Epithelial cell of esophagus (primary cell): Measurements from ENCODE around the gene LMAN1.
A peak's percentile ranks its signal among the peaks of the same experiment; 100 is the strongest.

ENCODE experiments used
- DNase-seq: peaks from one replicate; pipeline ENCODE4 v3.0.0; 2010; ENCODE audit warnings: low read depth
- H3K4me3 ChIP-seq: 2 replicates; pipeline ENCODE4 v1.5.1; 2011; ENCODE audit warnings: mild to moderate bottlenecking, low read length, control low read depth
- TF ChIP-seq, protein P1 (sequence below): IDR thresholded peaks from 2 replicates; pipeline ENCODE4 v1.5.1; 2011; ENCODE audit warnings: low read depth, mild to moderate bottlenecking, low read length, control low read depth, inconsistent platforms; ENCODE audit not compliant: insufficient read depth; ENCODE audit errors: missing control alignments

Gene LMAN1

DNA sequence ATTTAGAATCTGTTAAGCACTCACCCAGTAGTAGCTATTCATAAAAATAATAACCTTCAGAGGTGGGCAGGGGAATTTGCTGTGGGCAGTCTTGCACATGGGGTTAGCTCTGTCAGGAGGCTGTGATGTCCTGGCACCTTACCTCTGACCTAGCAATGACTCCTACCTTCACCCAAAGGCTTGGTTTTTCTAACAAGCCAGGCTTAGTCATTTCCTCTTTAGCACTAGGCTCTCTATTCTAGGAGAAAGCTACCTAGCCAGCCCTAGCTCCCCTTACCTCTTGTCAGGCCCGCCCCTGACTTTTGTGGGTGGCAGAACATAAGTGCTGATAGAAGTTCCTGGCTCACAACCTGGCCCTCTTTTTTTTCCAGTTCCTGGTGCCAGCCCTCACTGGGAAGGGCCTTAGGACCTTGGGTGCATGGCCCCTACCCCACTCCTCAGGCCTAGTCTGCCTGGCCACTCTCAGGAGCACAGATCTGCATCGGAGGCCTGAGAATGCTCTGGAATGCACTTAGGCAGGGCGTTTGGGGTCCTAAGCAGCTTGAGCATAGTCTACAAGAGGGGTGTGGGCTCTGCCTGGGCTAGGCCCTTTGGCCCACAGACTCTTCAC, 58.3 kb downstream of the LMAN1 start:
- DNase-seq: peak; percentile 70
- H3K4me3 ChIP-seq: no peak overlapping the region
- TF ChIP-seq, protein P1, sequence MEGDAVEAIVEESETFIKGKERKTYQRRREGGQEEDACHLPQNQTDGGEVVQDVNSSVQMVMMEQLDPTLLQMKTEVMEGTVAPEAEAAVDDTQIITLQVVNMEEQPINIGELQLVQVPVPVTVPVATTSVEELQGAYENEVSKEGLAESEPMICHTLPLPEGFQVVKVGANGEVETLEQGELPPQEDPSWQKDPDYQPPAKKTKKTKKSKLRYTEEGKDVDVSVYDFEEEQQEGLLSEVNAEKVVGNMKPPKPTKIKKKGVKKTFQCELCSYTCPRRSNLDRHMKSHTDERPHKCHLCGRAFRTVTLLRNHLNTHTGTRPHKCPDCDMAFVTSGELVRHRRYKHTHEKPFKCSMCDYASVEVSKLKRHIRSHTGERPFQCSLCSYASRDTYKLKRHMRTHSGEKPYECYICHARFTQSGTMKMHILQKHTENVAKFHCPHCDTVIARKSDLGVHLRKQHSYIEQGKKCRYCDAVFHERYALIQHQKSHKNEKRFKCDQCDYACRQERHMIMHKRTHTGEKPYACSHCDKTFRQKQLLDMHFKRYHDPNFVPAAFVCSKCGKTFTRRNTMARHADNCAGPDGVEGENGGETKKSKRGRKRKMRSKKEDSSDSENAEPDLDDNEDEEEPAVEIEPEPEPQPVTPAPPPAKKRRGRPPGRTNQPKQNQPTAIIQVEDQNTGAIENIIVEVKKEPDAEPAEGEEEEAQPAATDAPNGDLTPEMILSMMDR: no peak

DNA sequence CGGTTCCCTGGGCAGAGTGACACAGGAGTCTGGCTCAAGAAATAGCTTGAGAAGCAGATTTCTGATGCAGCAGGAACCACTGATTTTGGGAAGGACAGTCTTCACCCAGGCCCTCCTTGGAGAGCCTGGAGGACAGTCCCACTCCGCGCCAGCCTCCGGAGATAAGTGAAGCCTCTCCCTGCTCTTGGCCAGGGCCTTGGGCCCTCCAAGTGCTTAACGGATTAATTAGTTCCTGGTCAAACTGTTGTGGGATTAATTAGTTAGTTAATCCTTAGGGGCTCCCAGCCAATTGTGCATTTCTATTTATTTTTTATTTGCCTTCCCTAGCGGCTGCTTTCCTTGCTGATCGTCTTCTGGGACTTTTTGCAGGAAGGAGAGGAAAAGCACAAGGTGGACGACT, 60.2 kb downstream of the LMAN1 start:
- no peak for DNase-seq
- TF ChIP-seq, protein P1: no peak
- no peak overlapping the region for H3K4me3 ChIP-seq

DNA sequence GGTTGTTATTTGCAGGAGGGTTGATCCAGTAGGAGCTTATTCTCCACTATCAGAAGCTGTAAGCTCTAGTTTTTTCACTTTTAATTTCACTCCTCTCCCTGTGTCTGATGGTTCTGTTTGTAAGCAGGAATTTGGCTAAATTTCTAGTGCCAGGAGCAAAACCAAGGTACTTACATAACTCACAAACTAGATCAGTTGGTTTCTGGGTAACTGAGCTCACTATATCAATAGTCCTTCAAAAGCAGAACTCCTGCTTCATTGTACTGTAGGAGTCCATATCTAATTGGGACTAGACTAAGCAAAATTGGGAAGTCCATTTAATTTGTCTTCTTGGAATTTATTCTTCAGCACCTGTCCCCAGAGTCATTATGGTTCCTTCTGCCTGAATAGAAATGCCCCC, 65.7 kb downstream of the LMAN1 start:
- TF ChIP-seq, protein P1: no peak
- H3K4me3 ChIP-seq: no peak overlapping the region
- DNase-seq: no peak

DNA sequence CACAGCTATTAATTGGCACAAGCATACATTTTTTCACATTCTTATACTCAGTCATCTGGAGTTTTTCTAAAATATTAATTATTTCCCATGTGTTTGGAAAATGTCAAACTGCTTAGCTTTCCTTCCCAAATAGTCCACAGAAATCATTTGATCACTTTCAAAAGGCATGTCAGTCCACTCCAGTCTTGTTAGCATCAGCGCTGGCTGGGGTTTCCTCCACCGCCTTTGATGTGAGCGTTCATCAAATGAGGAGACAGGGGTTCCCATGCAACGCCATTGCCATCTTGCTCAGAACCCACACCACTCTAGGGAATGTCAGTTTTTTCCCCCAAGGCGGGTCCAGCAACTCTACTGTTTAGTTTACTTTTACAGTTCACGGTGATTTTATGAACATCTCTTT, 72.7 kb downstream of the LMAN1 start:
- no peak for DNase-seq
- H3K4me3 ChIP-seq: no peak overlapping the region
- TF ChIP-seq, protein P1: no peak

DNA sequence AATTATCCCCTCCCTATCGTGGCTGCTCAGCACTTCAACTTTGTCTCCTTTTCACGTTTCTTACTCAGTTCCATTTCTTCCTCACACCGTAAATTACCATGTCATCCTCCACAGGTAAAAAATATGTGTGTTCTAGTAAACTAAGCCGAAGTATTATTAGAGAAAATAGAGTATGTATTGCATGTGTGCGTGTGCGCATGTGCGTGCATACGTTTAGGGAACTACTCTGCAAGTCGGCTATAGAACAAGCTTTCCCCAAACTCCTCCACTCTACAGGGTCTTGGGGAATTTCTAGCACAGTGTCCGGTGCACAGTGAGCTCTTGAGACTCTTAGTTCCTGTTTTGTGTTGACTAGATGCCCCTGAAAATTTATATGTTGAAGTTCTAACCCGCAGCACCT, 76.7 kb downstream of the LMAN1 start:
- no peak overlapping the region for H3K4me3 ChIP-seq
- no peak for DNase-seq
- TF ChIP-seq, protein P1: no peak

DNA sequence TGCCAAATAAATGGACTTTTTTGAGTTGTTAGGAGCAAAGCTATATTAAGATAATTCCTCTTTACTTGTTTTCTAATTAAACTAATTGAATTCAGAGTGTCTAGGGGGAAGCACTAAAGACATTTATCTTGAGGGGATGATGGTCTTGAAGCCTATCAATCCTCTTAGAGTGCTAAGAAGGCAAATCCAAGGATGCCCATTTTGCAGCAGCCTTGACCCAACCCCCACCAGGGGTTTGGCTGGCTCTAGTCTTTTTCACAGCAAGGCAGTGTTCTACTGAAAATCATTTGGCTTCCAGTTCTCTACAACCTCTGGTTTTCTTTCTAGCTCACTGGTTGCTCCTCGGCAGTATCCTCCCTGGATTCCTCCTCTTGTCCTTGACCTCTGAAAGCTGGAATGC, 79.3 kb downstream of the LMAN1 start:
- no peak for DNase-seq
- H3K4me3 ChIP-seq: no peak overlapping the region
- TF ChIP-seq, protein P1: no peak

DNA sequence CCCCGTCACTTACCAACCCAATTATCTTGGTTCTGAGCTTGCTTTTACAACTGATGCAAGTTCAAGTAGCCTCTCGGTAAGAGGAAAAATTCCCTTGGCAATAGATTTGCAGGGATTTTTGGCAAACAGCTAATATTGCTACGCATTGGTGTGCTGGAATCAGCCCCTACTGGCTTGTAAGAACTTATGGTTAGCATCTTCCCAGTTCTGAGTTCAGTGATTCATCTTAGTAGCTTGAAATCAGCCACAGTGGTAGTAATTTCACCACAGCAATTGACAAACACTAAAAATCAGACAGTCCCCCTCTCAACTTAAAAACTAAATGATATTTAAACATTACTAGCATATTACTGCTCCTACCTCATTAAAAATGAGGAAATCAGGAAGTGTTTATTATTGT, 79.9 kb downstream of the LMAN1 start:
- H3K4me3 ChIP-seq: no peak overlapping the region
- DNase-seq: no peak
- TF ChIP-seq, protein P1: no peak
